IMR-90 (cell line): ENCODE results near the gene CYP2B6. TPM values are rescaled to one million over a fixed set of nuclear protein-coding genes. Genes with fewer than 3 reads are reported as not detected.
"Not testable (repeated sequence)": the region's sequence is repeated elsewhere in the genome, so short reads cannot be mapped to it uniquely, and the experiment has no call there.

ENCODE experiments used
- ATAC-seq: fragments of 200-7000 bp; cut with Tn5 transposase; 2 replicates; pipeline ENCODE4 v1.9.1; 2020; ENCODE audit warnings: low read depth, mild to moderate bottlenecking, moderate library complexity
- BruUV-seq: library from RNA; stranded (reverse); fragments of 400-500 nt; replicated peaks from 2 replicates; lab custom pipeline; 2021; lab: Mats Ljungman, UMichigan
- CTCF ChIA-PET: fragments of 300-600 bp; formaldehyde crosslinking; extraction: SDS; loops from one replicate; lab custom pipeline; 2021; ENCODE audit warnings: antibody characterized with exemption; lab: Yijun Ruan, JAX
- POLR2A ChIA-PET: fragments of 300-600 bp; sonication (Branson Sonifier 250); formaldehyde crosslinking; loops from one replicate; lab custom pipeline; 2022; ENCODE audit warnings: antibody characterized with exemption; ENCODE audit not compliant: unreplicated experiment; lab: Charles Lee
- DNase-seq: peaks from one replicate; pipeline ENCODE4 v3.0.0; 2013
- H2AFZ ChIP-seq: replicated peaks from 2 replicates; pipeline ENCODE3; 2013; ENCODE audit warnings: low read length, mild to moderate bottlenecking; ENCODE audit not compliant: poor library complexity
- H2AK5ac ChIP-seq: 2 replicates; pipeline ENCODE4 v1.6.1; 2013; ENCODE audit warnings: low read depth, low read length, inconsistent platforms
- H2AK9ac ChIP-seq: replicated peaks from 2 replicates; pipeline ENCODE3; 2013; ENCODE audit warnings: mild to moderate bottlenecking, low read depth, low read length, moderate library complexity; ENCODE audit not compliant: poor library complexity
- H2BK120ac ChIP-seq: 2 replicates; pipeline ENCODE4 v1.6.1; 2013; ENCODE audit warnings: low read depth, low read length, inconsistent platforms
- H2BK15ac ChIP-seq: 3 replicates; pipeline ENCODE4 v1.6.1; 2013; ENCODE audit warnings: low read depth, low read length, inconsistent platforms
- H2BK20ac ChIP-seq: 2 replicates; pipeline ENCODE4 v1.6.1; 2013; ENCODE audit warnings: low read depth, mild to moderate bottlenecking, inconsistent platforms, low read length, moderate library complexity
- H2BK5ac ChIP-seq: 2 replicates; pipeline ENCODE4 v1.6.1; 2013; ENCODE audit warnings: mild to moderate bottlenecking, low read depth, low read length, inconsistent platforms; ENCODE audit not compliant: poor library complexity, severe bottlenecking
- H3K14ac ChIP-seq: replicated peaks from 2 replicates; pipeline ENCODE4 v1.6.1; 2013; ENCODE audit warnings: low read depth, low read length, inconsistent platforms
- H3K18ac ChIP-seq: 2 replicates; pipeline ENCODE4 v1.6.1; 2013; ENCODE audit warnings: low read depth, low read length, control low read depth
- H3K23ac ChIP-seq: 2 replicates; pipeline ENCODE4 v1.6.1; 2013; ENCODE audit warnings: low read depth, low read length, inconsistent platforms
- H3K27ac ChIP-seq: 2 replicates; pipeline ENCODE4 v1.5.1; 2013; ENCODE audit warnings: mild to moderate bottlenecking, control low read depth, low read length; ENCODE audit not compliant: insufficient read depth
- H3K27me3 ChIP-seq: 2 replicates; pipeline ENCODE4 v1.6.1; 2013; ENCODE audit warnings: low read length; ENCODE audit not compliant: control insufficient read depth, insufficient read depth
- H3K36me3 ChIP-seq: 2 replicates; pipeline ENCODE4 v1.6.1; 2013; ENCODE audit warnings: low read length, mixed read lengths; ENCODE audit not compliant: control insufficient read depth, insufficient read depth
- H3K4ac ChIP-seq: 2 replicates; pipeline ENCODE4 v1.6.1; 2013; ENCODE audit warnings: low read depth, low read length, inconsistent platforms
- H3K4me1 ChIP-seq: 2 replicates; pipeline ENCODE4 v1.6.1; 2013; ENCODE audit warnings: low read length, mixed read lengths; ENCODE audit not compliant: control insufficient read depth, insufficient read depth
- H3K4me2 ChIP-seq: 2 replicates; pipeline ENCODE4 v1.6.1; 2013; ENCODE audit warnings: low read depth, mild to moderate bottlenecking, control low read depth, low read length, moderate library complexity
- H3K4me3 ChIP-seq: 2 replicates; pipeline ENCODE4 v1.5.1; 2013; ENCODE audit warnings: low read depth, mild to moderate bottlenecking, control low read depth, low read length, moderate library complexity; ENCODE audit not compliant: insufficient read depth
- H3K56ac ChIP-seq: 2 replicates; pipeline ENCODE4 v1.6.1; 2013; ENCODE audit warnings: low read length, inconsistent platforms; ENCODE audit not compliant: insufficient read depth; ENCODE audit errors: extremely low read depth
- H3K79me1 ChIP-seq, 2 experiments: 2 replicates each; pipeline ENCODE4 v1.6.1; 2013; ENCODE audit warnings: low read length in 2 of 2, inconsistent platforms in 1 of 2, low read depth in 1 of 2
- H3K9ac ChIP-seq: 2 replicates; pipeline ENCODE4 v1.6.1; 2013; ENCODE audit warnings: low read depth, low read length, control low read depth
- H3K9me1 ChIP-seq: 2 replicates; pipeline ENCODE4 v1.6.1; 2013; ENCODE audit warnings: low read length, inconsistent platforms; ENCODE audit not compliant: insufficient read depth
- H3K9me3 ChIP-seq: 2 replicates; pipeline ENCODE4 v1.6.1; 2013; ENCODE audit warnings: low read length; ENCODE audit not compliant: control insufficient read depth, insufficient read depth
- H4K20me1 ChIP-seq: 2 replicates; pipeline ENCODE4 v1.6.1; 2013; ENCODE audit warnings: low read length, inconsistent platforms; ENCODE audit not compliant: insufficient read depth
- H4K5ac ChIP-seq: 2 replicates; pipeline ENCODE4 v1.6.1; 2013; ENCODE audit warnings: mild to moderate bottlenecking, low read depth, low read length, control low read depth
- H4K8ac ChIP-seq, 2 experiments: 2 replicates each; pipeline ENCODE4 v1.6.1; 2013; ENCODE audit warnings: low read depth in 2 of 2, low read length in 2 of 2, control low read depth in 1 of 2, inconsistent platforms in 1 of 2
- H4K91ac ChIP-seq: 2 replicates; pipeline ENCODE4 v1.6.1; 2013; ENCODE audit warnings: low read depth, low read length, inconsistent platforms; ENCODE audit not compliant: insufficient read depth
- WGBS, 2 experiments: methylation state at CpG; one replicate each; pipeline versions ENCODE4 v1.1.5 to v1.1.7; 2013; ENCODE audit warnings: missing lambda C conversion rate in 2 of 2; ENCODE audit not compliant: insufficient read length in 1 of 2; ENCODE audit errors: extremely low coverage in 2 of 2; 5-methylcytosine and 5-hydroxymethylcytosine counted together
- dilution Hi-C: fragments of 300-500 bp; cut with HindIII; formaldehyde crosslinking; loops from one replicate; pipeline ENCODE4 v1.14.3; 2018; ENCODE audit warnings: low sequenced_read_pairs; ENCODE audit not compliant: unreplicated experiment
- in situ Hi-C: fragments of 300-500 bp; cut with MboI; formaldehyde crosslinking; loops from 3 replicates; pipeline ENCODE4 v1.14.3; 2019; ENCODE audit warnings: low sequenced_read_pairs, inconsistent platforms, mixed read lengths
- intact Hi-C: fragments of 100-400 bp; cut with micrococcal nuclease; formaldehyde crosslinking; loops from 2 replicates; pipeline ENCODE4 v1.10.0; 2022
- polyA plus RNA-seq, 3 experiments: library from polyadenylated mRNA; depleted of rRNA; stranded (reverse); fragments of >200 nt; gene quantifications; 2 replicates each; pipeline ENCODE4 v1.2.3, GENCODE V29; 2012; ENCODE audit warnings: low replicate concordance in 1 of 3
- total RNA-seq: library from RNA; depleted of rRNA; stranded (reverse); fragments of >200 nt; gene quantifications from 2 replicates; pipeline ENCODE4 v1.2.3, GENCODE V29; 2012

The CYP2B6 gene
- total and polyA plus RNA-seq, 2 of the 4 experiments (the other 2 are of a cell fraction): not detected

- H4K8ac ChIP-seq, H2AK5ac ChIP-seq, dilution Hi-C loops, H3K23ac ChIP-seq, DNase-seq, H4K91ac ChIP-seq, H3K9me3 ChIP-seq, H3K36me3 ChIP-seq, H2BK120ac ChIP-seq, intact Hi-C loops, H2BK5ac ChIP-seq, H3K4me3 ChIP-seq, H3K18ac ChIP-seq, POLR2A ChIA-PET, H3K9ac ChIP-seq, H4K5ac ChIP-seq, H2AK9ac ChIP-seq, H3K4me2 ChIP-seq, H3K4me1 ChIP-seq, H3K14ac ChIP-seq, H2AFZ ChIP-seq, BruUV-seq, H3K4ac ChIP-seq, H3K27me3 ChIP-seq, H3K9me1 ChIP-seq, H2BK15ac ChIP-seq, H3K56ac ChIP-seq, H4K20me1 ChIP-seq, H3K27ac ChIP-seq, CTCF ChIA-PET, ATAC-seq, H3K79me1 ChIP-seq, H2BK20ac ChIP-seq, in situ Hi-C loops: not testable (repeated sequence)
- 61% methylated on average over 2 of the region's 7 CpGs; no CpG with 5 or more reads in 1 of the 2 experiments for WGBS, 2 experiments
These were observed 61.1 kb downstream of the CYP2B6 start for GRCh38 chr19:41052162-41052561.

- intact Hi-C loops, H3K4me1 ChIP-seq, ATAC-seq, H3K9me1 ChIP-seq, POLR2A ChIA-PET, H3K79me1 ChIP-seq, H4K8ac ChIP-seq, H4K5ac ChIP-seq, H3K18ac ChIP-seq, in situ Hi-C loops, H4K91ac ChIP-seq, H3K4me2 ChIP-seq, dilution Hi-C loops, H2BK120ac ChIP-seq, H3K4ac ChIP-seq, H3K56ac ChIP-seq, H3K23ac ChIP-seq, H2AFZ ChIP-seq, H3K36me3 ChIP-seq, H2BK5ac ChIP-seq, DNase-seq, H3K9ac ChIP-seq, H3K9me3 ChIP-seq, H3K14ac ChIP-seq, H2BK15ac ChIP-seq, BruUV-seq, H2BK20ac ChIP-seq, H3K4me3 ChIP-seq, H2AK9ac ChIP-seq, H3K27me3 ChIP-seq, H4K20me1 ChIP-seq, CTCF ChIA-PET, H2AK5ac ChIP-seq, H3K27ac ChIP-seq: not testable (repeated sequence)
- no CpG with 5 or more reads among the region's 10 CpGs for WGBS, 2 experiments
These were observed 62.2 kb downstream of the CYP2B6 start for GRCh38 chr19:41053331-41053730.
